ENCODE data around the gene MRPL20. TPM values are rescaled to one million over a fixed set of nuclear protein-coding genes. Genes with fewer than 3 reads are reported as not detected.
"Not testable (repeated sequence)": the region's sequence is repeated elsewhere in the genome, so short reads cannot be mapped to it uniquely, and the experiment has no call there.

The MRPL20 gene
- total RNA-seq, 1 donor from 2014 or later: 95.0 TPM

DNA sequence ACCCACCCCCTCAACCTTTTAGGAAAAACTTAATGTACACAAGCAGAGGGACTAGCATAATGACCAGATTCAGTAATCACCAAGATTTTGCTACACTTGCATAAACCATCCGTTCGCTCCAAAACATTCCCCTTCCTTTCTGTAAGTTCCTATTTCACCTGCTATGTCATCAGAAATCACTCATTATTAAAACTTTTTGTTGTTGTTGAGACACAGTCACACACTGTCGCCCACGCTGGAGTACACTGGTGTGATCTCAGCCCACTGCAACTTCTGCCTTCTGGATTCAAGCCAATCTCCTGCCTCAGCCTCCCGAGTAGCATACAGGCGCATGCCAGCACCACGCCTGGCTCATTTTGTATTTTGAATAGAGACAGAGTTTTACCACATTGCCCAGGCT is 3.4 kb downstream of the MRPL20 start:
- Mint-ChIP-seq H3K4me1 (ENCODE audit: unreplicated experiment) (peaks cover 27% of the 10 kb centered on the region), H3K27me3 (ENCODE audit: unreplicated experiment) (peaks cover 18% of the 10 kb centered on the region), H3K9me3 (ENCODE audit: unreplicated experiment) (no peaks in the 10 kb centered on the region), H3K4me3 (ENCODE audit: unreplicated experiment) (peak overlapping the region; percentile 13), H3K27ac (ENCODE audit: unreplicated experiment) (peak overlapping the region; percentile 53), H3K36me3 (ENCODE audit: low read depth, unreplicated experiment) (peaks cover 36% of the 10 kb centered on the region)
- DNase-seq (ENCODE audit: low spot score): no peak
- TF ChIP-seq, protein P1, sequence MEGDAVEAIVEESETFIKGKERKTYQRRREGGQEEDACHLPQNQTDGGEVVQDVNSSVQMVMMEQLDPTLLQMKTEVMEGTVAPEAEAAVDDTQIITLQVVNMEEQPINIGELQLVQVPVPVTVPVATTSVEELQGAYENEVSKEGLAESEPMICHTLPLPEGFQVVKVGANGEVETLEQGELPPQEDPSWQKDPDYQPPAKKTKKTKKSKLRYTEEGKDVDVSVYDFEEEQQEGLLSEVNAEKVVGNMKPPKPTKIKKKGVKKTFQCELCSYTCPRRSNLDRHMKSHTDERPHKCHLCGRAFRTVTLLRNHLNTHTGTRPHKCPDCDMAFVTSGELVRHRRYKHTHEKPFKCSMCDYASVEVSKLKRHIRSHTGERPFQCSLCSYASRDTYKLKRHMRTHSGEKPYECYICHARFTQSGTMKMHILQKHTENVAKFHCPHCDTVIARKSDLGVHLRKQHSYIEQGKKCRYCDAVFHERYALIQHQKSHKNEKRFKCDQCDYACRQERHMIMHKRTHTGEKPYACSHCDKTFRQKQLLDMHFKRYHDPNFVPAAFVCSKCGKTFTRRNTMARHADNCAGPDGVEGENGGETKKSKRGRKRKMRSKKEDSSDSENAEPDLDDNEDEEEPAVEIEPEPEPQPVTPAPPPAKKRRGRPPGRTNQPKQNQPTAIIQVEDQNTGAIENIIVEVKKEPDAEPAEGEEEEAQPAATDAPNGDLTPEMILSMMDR (IDR thresholded peaks at IDR 0.05; ENCODE audit: unreplicated experiment): no peak

DNA sequence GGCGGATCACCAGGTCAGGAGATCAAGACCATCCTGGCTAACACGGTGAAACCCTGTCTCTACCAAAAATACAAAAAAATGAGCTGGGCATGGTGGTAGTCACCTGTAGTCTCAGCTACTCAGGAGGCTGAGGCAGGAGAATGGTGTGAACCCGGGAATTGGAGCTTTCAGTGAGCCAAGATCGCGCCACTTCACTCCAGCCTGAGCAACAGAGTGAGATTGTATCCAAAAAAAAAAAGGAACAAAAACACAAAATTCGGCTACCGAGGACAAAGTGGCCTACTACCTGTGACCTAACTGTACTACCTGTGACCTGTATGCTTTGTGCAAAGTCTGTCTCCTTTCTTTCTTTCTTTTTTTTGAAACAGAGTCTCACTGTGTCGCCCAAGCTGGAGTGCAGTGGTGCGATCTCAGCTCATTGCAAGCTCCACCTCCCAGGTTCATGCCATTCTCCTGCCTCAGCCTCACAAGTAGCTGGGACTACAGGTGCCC is 4.1 kb downstream of the MRPL20 start:
- Mint-ChIP-seq H3K27me3 (ENCODE audit: unreplicated experiment) (peaks cover 18% of the 10 kb centered on the region), H3K36me3 (ENCODE audit: low read depth, unreplicated experiment) (peaks cover 39% of the 10 kb centered on the region), H3K4me1 (ENCODE audit: unreplicated experiment) (peaks cover 33% of the 10 kb centered on the region)
- H3K9me3 Mint-ChIP-seq (ENCODE audit: unreplicated experiment); H3K27ac Mint-ChIP-seq (ENCODE audit: unreplicated experiment); DNase-seq (ENCODE audit: low spot score); H3K4me3 Mint-ChIP-seq (ENCODE audit: unreplicated experiment): not testable (repeated sequence)

- peak; percentile 64 for DNase-seq (ENCODE audit: low spot score)
- Mint-ChIP-seq H3K4me1 (ENCODE audit: unreplicated experiment) (peaks cover 35% of the 10 kb centered on the region), H3K9me3 (ENCODE audit: unreplicated experiment) (no peaks in the 10 kb centered on the region), H3K36me3 (ENCODE audit: low read depth, unreplicated experiment) (peaks cover 39% of the 10 kb centered on the region), H3K27me3 (ENCODE audit: unreplicated experiment) (peaks cover 18% of the 10 kb centered on the region), H3K4me3 (ENCODE audit: unreplicated experiment) (peak overlapping the region; percentile 84), H3K27ac (ENCODE audit: unreplicated experiment) (peak overlapping the region; percentile 74)
- TF ChIP-seq, protein P1 (IDR thresholded peaks at IDR 0.05; ENCODE audit: unreplicated experiment): no peak
Measured at GRCh38 chr1:1402072-1402900, 4.8 kb downstream of the MRPL20 start.

GRCh38 chr1:1401457-1402010 is 5.6 kb downstream of the MRPL20 start:
- Mint-ChIP-seq H3K4me1 (ENCODE audit: unreplicated experiment) (peaks cover 35% of the 10 kb centered on the region), H3K9me3 (ENCODE audit: unreplicated experiment) (no peaks in the 10 kb centered on the region), H3K36me3 (ENCODE audit: low read depth, unreplicated experiment) (peaks cover 39% of the 10 kb centered on the region)

DNA sequence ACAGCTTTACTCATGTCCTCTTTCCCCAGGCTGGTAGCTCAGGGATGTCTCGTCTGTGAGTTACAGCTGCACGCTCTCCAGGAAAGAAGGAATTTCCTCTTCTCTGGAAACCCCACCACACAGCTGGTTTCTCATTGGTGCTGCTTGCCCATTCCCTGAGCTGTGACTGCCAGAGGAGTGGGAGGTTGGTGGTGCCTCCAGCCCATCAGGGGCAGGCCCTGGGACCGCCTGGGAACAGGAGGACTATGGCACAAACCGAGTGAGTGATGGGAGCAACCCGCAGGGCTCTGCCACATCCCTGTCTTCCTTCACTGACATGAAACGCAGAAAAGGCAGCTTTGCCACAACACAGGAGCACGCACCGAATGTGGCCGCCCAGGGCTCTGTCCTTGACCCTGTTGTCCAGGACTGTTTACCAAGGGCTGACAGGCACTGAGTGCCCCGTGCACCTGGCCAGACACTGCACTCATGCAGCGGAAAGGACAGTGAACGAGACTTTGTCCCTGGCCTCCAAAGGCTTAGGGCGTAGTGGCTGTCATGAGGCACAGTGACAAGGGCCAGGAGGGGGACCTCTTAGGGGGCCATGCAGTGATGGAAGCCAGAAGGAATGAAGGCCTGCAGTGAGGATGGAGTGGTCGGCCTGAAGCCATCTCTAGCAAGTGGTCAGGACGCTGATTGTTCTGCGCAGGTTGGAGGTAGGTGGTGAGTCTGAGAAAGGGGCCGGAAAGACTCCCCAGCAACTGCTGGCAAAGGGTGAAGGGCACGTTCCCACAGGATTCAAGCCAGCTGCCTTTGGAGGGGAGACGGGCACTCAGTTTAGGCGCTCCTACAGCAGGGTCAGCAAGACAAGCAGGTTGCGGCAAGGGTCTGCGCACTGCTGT is 6.3 kb downstream of the MRPL20 start:
- Mint-ChIP-seq H3K36me3 (ENCODE audit: low read depth, unreplicated experiment) (peaks cover 38% of the 10 kb centered on the region), H3K9me3 (ENCODE audit: unreplicated experiment) (no peaks in the 10 kb centered on the region), H3K4me1 (ENCODE audit: unreplicated experiment) (peaks cover 32% of the 10 kb centered on the region), H3K4me3 (ENCODE audit: unreplicated experiment) (peak overlapping the region; percentile 95), H3K27me3 (ENCODE audit: unreplicated experiment) (peaks cover 13% of the 10 kb centered on the region), H3K27ac (ENCODE audit: unreplicated experiment) (peak overlapping the region; percentile 91)
- TF ChIP-seq, protein P1 (IDR thresholded peaks at IDR 0.05; ENCODE audit: unreplicated experiment): no peak
- no peak for DNase-seq (ENCODE audit: low spot score)

More at GRCh38 chr1:1401457-1402010, 5.6 kb downstream of the MRPL20 start:
- TF ChIP-seq, protein P1 (IDR thresholded peaks at IDR 0.05; ENCODE audit: unreplicated experiment): no peak
- H3K27ac Mint-ChIP-seq (ENCODE audit: unreplicated experiment): peak overlapping the region; percentile 74
- peak overlapping the region; percentile 84 for H3K4me3 Mint-ChIP-seq (ENCODE audit: unreplicated experiment)
- no peak for DNase-seq (ENCODE audit: low spot score)
- peaks cover 18% of the 10 kb centered on the region for H3K27me3 Mint-ChIP-seq (ENCODE audit: unreplicated experiment)
